ENCODE results near the gene NANOS3.
A peak's percentile ranks its signal among the peaks of the same experiment; 100 is the strongest.

The NANOS3 gene

GRCh38 chr19:13866463-13867046 is 10.4 kb upstream of the NANOS3 start:
- no peak overlapping the region for H3K9ac ChIP-seq (ENCODE audit: low read depth, low read length, poor library complexity)
- peak overlapping the region; percentile 47 for H2AK5ac ChIP-seq (ENCODE audit: low read depth, low read length)
- WGBS, 2 donors (ENCODE audit: extremely low coverage in 2 of 2, insufficient read length in 2 of 2, insufficient replicate concordance in 1 of 2), result no CpG with 5 or more reads among the region's 15 CpGs
- peak overlapping the region; percentile 78 for H3K4ac ChIP-seq (ENCODE audit: low read length)
- H3K27me3 ChIP-seq (ENCODE audit: control insufficient read depth in 3 of 3, insufficient read depth in 3 of 3, low read depth in 1 of 3, low read length in 3 of 3), result peaks cover 8 to 52% (median 43%) of the 10 kb centered on the region in 3 experiments
- peak overlapping the region; percentile 92 for H4K91ac ChIP-seq (ENCODE audit: low read depth, low read length, poor library complexity)
- H3K23ac ChIP-seq (ENCODE audit: low read depth, low read length, poor library complexity), result peak overlapping the region; percentile 1
- H3K18ac ChIP-seq (ENCODE audit: low read length), result peak overlapping the region; percentile 44
- peaks cover 0 to 4% of the 10 kb centered on the region in 2 donors for H3K9me3 ChIP-seq (replicated peaks in 1 of 2; ENCODE audit: control insufficient read depth in 2 of 2, insufficient read depth in 1 of 2, low read depth in 1 of 2, low read length in 2 of 2)
- H2BK12ac ChIP-seq (ENCODE audit: low read length), result peak overlapping the region; percentile 42
- peaks cover 4% of the 10 kb centered on the region for H3K79me1 ChIP-seq (ENCODE audit: low read depth, low read length)
- peak overlapping the region; percentile 3 for H2BK5ac ChIP-seq (ENCODE audit: low read length)
- H2BK15ac ChIP-seq (ENCODE audit: low read length), result no peak overlapping the region
- DNase-seq (ENCODE audit: low spot score), result no peak
- H3K4me1 ChIP-seq (ENCODE audit: control insufficient read depth in 2 of 2, insufficient read depth in 1 of 2, low read depth in 1 of 2, low read length in 2 of 2), result peaks cover 9 to 13% of the 10 kb centered on the region in 2 donors
- no peaks in the 10 kb centered on the region for H3K36me3 ChIP-seq (replicated peaks in 1 of 2; ENCODE audit: control insufficient read depth in 2 of 2, insufficient read depth in 2 of 2, low read length in 2 of 2)
- H3K4me2 ChIP-seq (ENCODE audit: insufficient read depth, low read length, poor library complexity, severe bottlenecking), result no peak overlapping the region
- H3K27ac ChIP-seq (replicated peaks; ENCODE audit: low read length), result no peak overlapping the region
- H4K8ac ChIP-seq (ENCODE audit: low read depth, low read length), result no peak overlapping the region
- peak overlapping the region; percentile 58 for H3K14ac ChIP-seq (ENCODE audit: low read length)
- peak overlapping the region; percentile 39 for H2BK120ac ChIP-seq (ENCODE audit: low read depth, low read length)
- peak overlapping the region in 1 of 2 donors; percentile 43 for H3K4me3 ChIP-seq (ENCODE audit: low read length in 2 of 2)
- peak overlapping the region; percentile 93 for H2AFZ ChIP-seq (ENCODE audit: low read length)

- no peak overlapping the region for H3K4me2 ChIP-seq (ENCODE audit: insufficient read depth, low read length, poor library complexity, severe bottlenecking)
- H3K23ac ChIP-seq (ENCODE audit: low read depth, low read length, poor library complexity), result no peak overlapping the region
- no peak overlapping the region for H3K27ac ChIP-seq (replicated peaks; ENCODE audit: low read length)
- no peak overlapping the region for H2BK5ac ChIP-seq (ENCODE audit: low read length)
- H3K79me1 ChIP-seq (ENCODE audit: low read depth, low read length), result peaks cover 4% of the 10 kb centered on the region
- no peak overlapping the region for H3K4me3 ChIP-seq (ENCODE audit: low read length in 2 of 2)
- no peak overlapping the region for H4K8ac ChIP-seq (ENCODE audit: low read depth, low read length)
- DNase-seq (ENCODE audit: low spot score), result no peak
- peaks cover 8 to 50% (median 35%) of the 10 kb centered on the region in 3 experiments for H3K27me3 ChIP-seq (ENCODE audit: control insufficient read depth in 3 of 3, insufficient read depth in 3 of 3, low read depth in 1 of 3, low read length in 3 of 3)
- no peak overlapping the region for H3K4ac ChIP-seq (ENCODE audit: low read length)
- no peak overlapping the region for H2AK5ac ChIP-seq (ENCODE audit: low read depth, low read length)
- no peak overlapping the region for H3K9ac ChIP-seq (ENCODE audit: low read depth, low read length, poor library complexity)
- no peak overlapping the region for H3K18ac ChIP-seq (ENCODE audit: low read length)
- no CpG with 5 or more reads among the region's 4 CpGs for WGBS, 2 donors (ENCODE audit: extremely low coverage in 2 of 2, insufficient read length in 2 of 2, insufficient replicate concordance in 1 of 2)
- no peak overlapping the region for H4K91ac ChIP-seq (ENCODE audit: low read depth, low read length, poor library complexity)
- H2BK15ac ChIP-seq (ENCODE audit: low read length), result no peak overlapping the region
- no peak overlapping the region for H2AFZ ChIP-seq (ENCODE audit: low read length)
- H3K14ac ChIP-seq (ENCODE audit: low read length), result no peak overlapping the region
- peaks cover 0 to 4% of the 10 kb centered on the region in 2 donors for H3K9me3 ChIP-seq (replicated peaks in 1 of 2; ENCODE audit: control insufficient read depth in 2 of 2, insufficient read depth in 1 of 2, low read depth in 1 of 2, low read length in 2 of 2)
- peaks cover 7 to 10% of the 10 kb centered on the region in 2 donors for H3K4me1 ChIP-seq (ENCODE audit: control insufficient read depth in 2 of 2, insufficient read depth in 1 of 2, low read depth in 1 of 2, low read length in 2 of 2)
- no peak overlapping the region for H2BK120ac ChIP-seq (ENCODE audit: low read depth, low read length)
- H3K36me3 ChIP-seq (replicated peaks in 1 of 2; ENCODE audit: control insufficient read depth in 2 of 2, insufficient read depth in 2 of 2, low read length in 2 of 2), result no peaks in the 10 kb centered on the region
- no peak overlapping the region for H2BK12ac ChIP-seq (ENCODE audit: low read length)
These were observed 8.3 kb upstream of the NANOS3 start for GRCh38 chr19:13868663-13869062.

GRCh38 chr19:13869281-13869680 is 7.7 kb upstream of the NANOS3 start:
- H4K91ac ChIP-seq (ENCODE audit: low read depth, low read length, poor library complexity), result no peak overlapping the region
- no peak overlapping the region for H3K27ac ChIP-seq (replicated peaks; ENCODE audit: low read length)
- peaks cover 8 to 45% (median 29%) of the 10 kb centered on the region in 3 experiments for H3K27me3 ChIP-seq (ENCODE audit: control insufficient read depth in 3 of 3, insufficient read depth in 3 of 3, low read depth in 1 of 3, low read length in 3 of 3)
- no peak overlapping the region for H2BK5ac ChIP-seq (ENCODE audit: low read length)
- no peak overlapping the region for H2BK120ac ChIP-seq (ENCODE audit: low read depth, low read length)
- no peak overlapping the region for H3K4me2 ChIP-seq (ENCODE audit: insufficient read depth, low read length, poor library complexity, severe bottlenecking)
- H3K4me1 ChIP-seq (ENCODE audit: control insufficient read depth in 2 of 2, insufficient read depth in 1 of 2, low read depth in 1 of 2, low read length in 2 of 2), result peaks cover 7 to 9% of the 10 kb centered on the region in 2 donors
- H3K36me3 ChIP-seq (replicated peaks in 1 of 2; ENCODE audit: control insufficient read depth in 2 of 2, insufficient read depth in 2 of 2, low read length in 2 of 2), result no peaks in the 10 kb centered on the region
- H3K79me1 ChIP-seq (ENCODE audit: low read depth, low read length), result peaks cover 4% of the 10 kb centered on the region
- no CpG with 5 or more reads among the region's 13 CpGs for WGBS, 2 donors (ENCODE audit: extremely low coverage in 2 of 2, insufficient read length in 2 of 2, insufficient replicate concordance in 1 of 2)
- H3K14ac ChIP-seq (ENCODE audit: low read length), result no peak overlapping the region
- no peak overlapping the region for H3K4me3 ChIP-seq (ENCODE audit: low read length in 2 of 2)
- H3K9me3 ChIP-seq (replicated peaks in 1 of 2; ENCODE audit: control insufficient read depth in 2 of 2, insufficient read depth in 1 of 2, low read depth in 1 of 2, low read length in 2 of 2), result peaks cover 0 to 4% of the 10 kb centered on the region in 2 donors
- H3K18ac ChIP-seq (ENCODE audit: low read length), result no peak overlapping the region
- H2AK5ac ChIP-seq (ENCODE audit: low read depth, low read length), result no peak overlapping the region
- no peak overlapping the region for H4K8ac ChIP-seq (ENCODE audit: low read depth, low read length)
- no peak overlapping the region for H2BK15ac ChIP-seq (ENCODE audit: low read length)
- H2BK12ac ChIP-seq (ENCODE audit: low read length), result no peak overlapping the region
- H3K4ac ChIP-seq (ENCODE audit: low read length), result no peak overlapping the region
- H2AFZ ChIP-seq (ENCODE audit: low read length), result no peak overlapping the region
- no peak for DNase-seq (ENCODE audit: low spot score)
- no peak overlapping the region for H3K9ac ChIP-seq (ENCODE audit: low read depth, low read length, poor library complexity)
- H3K23ac ChIP-seq (ENCODE audit: low read depth, low read length, poor library complexity), result no peak overlapping the region

GRCh38 chr19:13870873-13871272 is 6.1 kb upstream of the NANOS3 start:
- Histone ChIP-seq H3K27ac (replicated peaks; ENCODE audit: low read length) (no peak overlapping the region), H3K23ac (ENCODE audit: low read depth, low read length, poor library complexity) (no peak overlapping the region), H2BK15ac (ENCODE audit: low read length) (no peak overlapping the region), H3K9me3 (replicated peaks in 1 of 2; ENCODE audit: control insufficient read depth in 2 of 2, insufficient read depth in 1 of 2, low read depth in 1 of 2, low read length in 2 of 2) (peaks cover 0 to 4% of the 10 kb centered on the region in 2 donors), H3K9ac (ENCODE audit: low read depth, low read length, poor library complexity) (no peak overlapping the region), H2AK5ac (ENCODE audit: low read depth, low read length) (peak overlapping the region; percentile 27), H3K4ac (ENCODE audit: low read length) (no peak overlapping the region), H3K4me3 (ENCODE audit: low read length in 2 of 2) (no peak overlapping the region), H2BK12ac (ENCODE audit: low read length) (no peak overlapping the region), H3K36me3 (replicated peaks in 1 of 2; ENCODE audit: control insufficient read depth in 2 of 2, insufficient read depth in 2 of 2, low read length in 2 of 2) (no peaks in the 10 kb centered on the region), H4K91ac (ENCODE audit: low read depth, low read length, poor library complexity) (no peak overlapping the region), H2BK120ac (ENCODE audit: low read depth, low read length) (no peak overlapping the region), H3K18ac (ENCODE audit: low read length) (no peak overlapping the region), H2AFZ (ENCODE audit: low read length) (no peak overlapping the region), H3K4me2 (ENCODE audit: insufficient read depth, low read length, poor library complexity, severe bottlenecking) (no peak overlapping the region), H3K4me1 (ENCODE audit: control insufficient read depth in 2 of 2, insufficient read depth in 1 of 2, low read depth in 1 of 2, low read length in 2 of 2) (peaks cover 7 to 13% of the 10 kb centered on the region in 2 donors), H2BK5ac (ENCODE audit: low read length) (no peak overlapping the region), H3K14ac (ENCODE audit: low read length) (no peak overlapping the region), H4K8ac (ENCODE audit: low read depth, low read length) (no peak overlapping the region), H3K27me3 (ENCODE audit: control insufficient read depth in 3 of 3, insufficient read depth in 3 of 3, low read depth in 1 of 3, low read length in 3 of 3) (peaks cover 7 to 35% (median 26%) of the 10 kb centered on the region in 3 experiments), H3K79me1 (ENCODE audit: low read depth, low read length) (peaks cover 4% of the 10 kb centered on the region)
- WGBS, 2 donors (ENCODE audit: extremely low coverage in 2 of 2, insufficient read length in 2 of 2, insufficient replicate concordance in 1 of 2), result no CpG with 5 or more reads among the region's 4 CpGs
- DNase-seq (ENCODE audit: low spot score), result no peak

Measured in neuronal stem cell (in vitro differentiated cells).